HFF-Myc (cell line): ENCODE data around the gene YWHAH.
"Not testable (repeated sequence)": the region's sequence is repeated elsewhere in the genome, so short reads cannot be mapped to it uniquely, and the experiment has no call there.

Source experiments
- DNase-seq: peaks from one replicate; pipeline ENCODE4 v3.0.0-alpha.2; 2011; ENCODE audit warnings: low read depth; ENCODE audit errors: extremely low read depth
- H3K4me3 ChIP-seq: replicated peaks from 2 replicates; pipeline ENCODE4 v1.5.1; 2011; ENCODE audit warnings: low read depth, mild to moderate bottlenecking, control low read depth, low read length
- CTCF ChIP-seq: IDR thresholded peaks from 2 replicates; pipeline ENCODE4 v1.5.1; 2012; ENCODE audit warnings: mild to moderate bottlenecking, low read depth, low read length, control low read depth; ENCODE audit errors: missing control alignments

Gene YWHAH

GRCh38 chr22:31972180-31972579 lies 27.8 kb downstream of the YWHAH start:
- H3K4me3 ChIP-seq, result no peak overlapping the region
- DNase-seq, result no peak
- no peak for TF ChIP-seq CTCF

- DNase-seq, result no peak
- H3K4me3 ChIP-seq, result no peak overlapping the region
- TF ChIP-seq CTCF, result no peak
Observed at GRCh38 chr22:31973739-31974138, 29.4 kb downstream of the YWHAH start.

GRCh38 chr22:31977141-31977841 lies 33.0 kb downstream of the YWHAH start:
- no peak overlapping the region for H3K4me3 ChIP-seq
- peak; percentile 83 for TF ChIP-seq CTCF
- peak; percentile 50 for DNase-seq

- no peak for DNase-seq
- no peak for TF ChIP-seq CTCF
- H3K4me3 ChIP-seq, result no peak overlapping the region
Observed at GRCh38 chr22:31977939-31978338, 33.6 kb downstream of the YWHAH start.

- H3K4me3 ChIP-seq, result no peak overlapping the region
- no peak for DNase-seq
- TF ChIP-seq CTCF, result no peak
Observed at GRCh38 chr22:31980628-31981027, 36.3 kb downstream of the YWHAH start.

GRCh38 chr22:31981976-31982375 lies 37.6 kb downstream of the YWHAH start:
- H3K4me3 ChIP-seq, result not testable (repeated sequence)

GRCh38 chr22:31983911-31984656 lies 39.7 kb downstream of the YWHAH start:
- no peak for DNase-seq
- no peak for TF ChIP-seq CTCF
- no peak overlapping the region for H3K4me3 ChIP-seq

More at GRCh38 chr22:31981976-31982375, 37.6 kb downstream of the YWHAH start:
- not testable (repeated sequence) for DNase-seq
